ENCODE measurements around the gene CRYL1.

DNA sequence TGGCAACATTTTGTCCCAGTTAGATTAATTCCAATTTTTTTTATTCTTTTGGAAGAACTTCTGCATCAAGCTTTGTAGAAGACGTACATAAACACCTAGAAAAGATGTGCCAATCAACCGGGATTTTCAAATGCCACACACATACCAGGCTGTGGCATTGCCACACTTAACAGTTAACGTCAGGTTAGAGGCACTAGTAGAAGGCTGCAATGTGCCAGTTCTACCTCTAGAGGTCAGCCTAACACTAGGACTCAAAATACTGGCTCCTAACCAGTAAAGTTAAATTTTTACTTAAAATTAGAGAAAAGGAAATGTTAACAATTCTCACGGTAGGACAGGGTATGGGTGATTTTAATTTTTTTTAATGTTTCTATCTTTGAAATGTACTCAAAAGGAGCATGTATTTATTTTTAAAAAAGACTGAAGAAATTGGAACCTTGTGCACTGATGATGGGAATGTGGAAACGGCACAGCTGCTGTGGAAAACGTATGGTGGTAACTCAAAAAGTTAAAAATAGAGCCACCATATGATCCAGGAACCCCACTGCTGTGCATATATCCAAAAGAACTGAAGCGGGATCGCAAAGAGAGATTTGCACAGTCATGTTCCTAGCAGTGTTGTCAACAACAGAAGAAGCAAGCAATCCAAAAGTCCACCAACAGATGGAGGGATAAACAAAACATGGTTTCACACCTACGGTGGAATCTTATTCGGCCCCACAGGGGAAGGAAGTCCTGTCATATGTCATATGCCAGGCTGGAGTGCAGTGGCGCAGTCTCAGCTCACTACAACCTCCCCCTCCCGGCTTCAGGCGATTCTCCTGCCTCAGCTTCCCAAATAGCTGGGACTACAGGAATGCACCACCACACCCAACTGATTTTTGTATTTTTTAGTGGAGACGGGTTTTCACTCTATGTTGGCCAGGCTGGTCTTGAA lies 30.3 kb downstream of the CRYL1 start:
- TF ChIP-seq POLR2A (IDR thresholded peaks at IDR 0.05) (no peak), CTCF (IDR thresholded peaks at IDR 0.05) (peak; percentile 80 to 98 (median 90))
